ENCODE data around the gene IL36B.

The IL36B gene

DNA sequence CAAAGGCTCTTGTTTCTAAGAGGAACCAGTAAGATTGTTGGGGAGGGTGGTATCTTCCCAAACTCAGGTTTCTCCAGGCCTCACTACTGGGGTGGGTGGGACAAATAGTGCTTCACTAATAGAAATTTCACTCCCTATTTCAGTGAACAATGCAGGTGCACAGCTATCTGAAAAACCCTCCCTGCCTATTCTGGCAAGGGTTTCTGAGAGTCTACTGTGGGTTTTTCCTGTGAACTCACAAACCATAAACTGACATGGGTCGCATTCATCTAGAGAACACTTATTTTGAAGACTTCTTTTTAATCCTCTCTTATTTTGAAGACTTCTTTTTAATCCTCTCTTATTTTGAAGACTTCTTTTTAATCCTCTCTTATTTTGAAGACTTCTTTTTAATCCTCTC lies 43.0 kb downstream of the IL36B start:
- DNase-seq (ENCODE audit: low spot score), result no peak

GRCh38 chr2:113007250-113007649 lies 45.4 kb downstream of the IL36B start:
- no peak for DNase-seq (ENCODE audit: low spot score)

- no peak for DNase-seq (ENCODE audit: low spot score)
These were observed 47.6 kb downstream of the IL36B start, which contains the start of gene IL36A for GRCh38 chr2:113005030-113005509. Gene IL36A, plus strand, starts transcription at chr2:113005459. Its CDS starts 413 bp downstream, at chr2:113005872.

DNA sequence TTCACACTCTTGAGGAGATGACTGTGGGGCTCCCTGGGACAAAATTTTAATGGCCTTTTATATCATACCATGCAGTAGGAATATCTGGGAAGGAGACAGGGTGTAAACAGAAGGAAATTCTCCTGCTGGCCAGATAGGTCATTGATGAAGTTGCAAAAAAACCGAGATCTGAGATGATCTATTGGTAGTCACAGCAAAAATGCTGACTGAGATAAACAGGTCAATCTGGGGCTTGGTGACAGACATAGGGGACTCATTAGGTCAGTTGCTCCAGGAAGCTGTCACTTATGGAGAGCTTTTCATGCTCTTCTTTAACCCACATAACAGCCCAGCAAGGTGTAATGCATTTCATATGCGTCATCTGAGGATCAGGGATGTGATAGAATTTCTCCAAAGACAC lies 50.0 kb downstream of the IL36B start:
- no peak for DNase-seq (ENCODE audit: low spot score)

DNA sequence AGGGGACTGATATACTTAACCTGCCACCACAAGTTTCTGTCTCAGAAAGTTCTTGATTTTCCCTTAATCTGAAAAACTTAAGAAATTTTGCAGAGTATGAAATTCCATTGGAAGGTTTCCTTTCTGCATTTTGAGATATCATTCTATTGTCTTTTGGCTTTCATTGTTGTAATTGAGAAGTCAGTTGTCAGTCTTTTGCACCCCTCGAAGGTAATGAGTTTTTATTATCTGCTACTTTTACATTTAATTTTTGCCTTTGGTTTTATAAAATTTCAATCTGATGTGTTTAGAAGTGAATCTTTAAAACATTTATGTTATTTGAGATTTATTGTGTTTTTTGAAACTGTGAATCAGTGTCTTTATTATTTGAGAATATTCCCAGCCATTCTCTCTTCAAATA lies 52.2 kb downstream of the IL36B start:
- no peak for DNase-seq (ENCODE audit: low spot score)

DNA sequence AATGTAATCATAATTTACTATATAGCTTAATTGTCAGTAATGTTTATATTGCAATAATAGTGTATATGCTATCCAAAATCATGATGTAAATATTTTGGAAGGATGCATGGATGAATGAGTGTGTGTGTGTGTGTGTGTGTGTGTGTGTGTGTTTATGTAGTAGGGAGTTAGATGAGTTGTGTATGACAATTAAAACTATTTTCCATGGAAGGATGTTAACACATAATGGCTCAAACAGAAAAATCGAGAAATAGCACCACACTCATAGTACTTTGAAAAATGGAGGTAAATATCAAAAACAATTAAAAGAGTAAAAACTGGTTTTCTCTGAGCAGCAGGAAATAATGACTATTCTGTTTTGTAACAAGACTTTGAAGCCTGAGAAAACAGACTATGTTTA lies 55.5 kb downstream of the IL36B start:
- no peak for DNase-seq (ENCODE audit: low spot score)

GRCh38 chr2:112996635-112997034 lies 56.0 kb downstream of the IL36B start:
- DNase-seq (ENCODE audit: low spot score), result no peak

- no peak for DNase-seq (ENCODE audit: low spot score)
These were observed 57.2 kb downstream of the IL36B start for GRCh38 chr2:112995346-112995920.

DNA sequence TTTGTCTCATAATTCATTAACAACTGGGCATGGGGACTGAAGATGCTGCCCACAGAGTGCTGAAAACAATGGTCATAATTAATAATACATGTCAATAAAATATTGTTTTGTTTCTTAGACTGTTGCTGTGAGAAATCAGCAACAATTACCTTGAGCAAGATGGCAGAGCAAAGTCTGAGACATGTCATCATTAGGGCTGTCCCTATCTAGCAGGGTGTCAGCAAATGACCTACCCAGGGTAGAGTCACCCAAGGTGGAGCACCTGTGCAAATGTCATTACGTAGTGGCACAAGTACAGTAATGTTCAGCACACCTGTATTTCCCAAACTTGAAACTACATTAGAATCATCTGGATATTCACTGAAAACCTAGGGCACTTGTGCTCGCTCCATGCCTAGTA lies 58.0 kb downstream of the IL36B start:
- DNase-seq (ENCODE audit: low spot score), result no peak

DNA sequence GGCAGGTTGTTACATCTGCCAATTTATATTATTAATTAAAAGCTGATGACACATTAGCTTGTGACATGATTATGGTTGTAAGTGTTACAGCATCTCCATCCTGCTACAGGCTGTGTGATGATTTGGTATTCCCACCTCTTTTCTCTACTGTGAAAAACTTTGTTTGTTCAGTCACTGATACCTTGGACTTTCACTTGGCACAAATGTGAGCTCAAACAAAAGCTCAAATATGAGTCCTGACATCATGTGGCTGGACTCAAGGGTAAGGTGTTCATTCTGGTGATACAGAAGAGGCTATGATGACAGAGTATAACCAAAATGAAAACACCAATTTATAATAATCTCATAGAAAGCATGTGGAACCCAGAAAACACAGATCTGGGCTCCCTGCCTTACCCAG lies 58.8 kb downstream of the IL36B start:
- DNase-seq (ENCODE audit: low spot score), result no peak

DNA sequence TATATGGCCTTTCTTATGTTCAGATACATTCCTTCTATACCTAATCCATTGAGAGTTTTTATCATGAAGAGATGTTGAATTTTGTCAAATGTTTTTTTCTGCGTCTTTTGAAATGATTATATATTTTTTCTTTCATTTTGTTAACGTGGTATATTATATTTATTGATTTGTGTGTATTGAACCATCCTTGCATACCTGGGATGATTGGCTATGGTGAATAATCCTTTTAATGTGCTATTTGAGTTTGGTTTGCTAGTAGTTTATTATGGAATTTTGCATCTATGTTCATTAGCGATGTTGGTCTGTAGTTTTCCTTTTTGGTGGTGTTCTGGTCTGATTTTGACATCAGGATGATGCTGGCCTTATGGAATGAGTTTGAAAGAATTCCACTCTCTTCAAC lies 63.1 kb downstream of the IL36B start:
- DNase-seq (ENCODE audit: low spot score), result no peak

DNA sequence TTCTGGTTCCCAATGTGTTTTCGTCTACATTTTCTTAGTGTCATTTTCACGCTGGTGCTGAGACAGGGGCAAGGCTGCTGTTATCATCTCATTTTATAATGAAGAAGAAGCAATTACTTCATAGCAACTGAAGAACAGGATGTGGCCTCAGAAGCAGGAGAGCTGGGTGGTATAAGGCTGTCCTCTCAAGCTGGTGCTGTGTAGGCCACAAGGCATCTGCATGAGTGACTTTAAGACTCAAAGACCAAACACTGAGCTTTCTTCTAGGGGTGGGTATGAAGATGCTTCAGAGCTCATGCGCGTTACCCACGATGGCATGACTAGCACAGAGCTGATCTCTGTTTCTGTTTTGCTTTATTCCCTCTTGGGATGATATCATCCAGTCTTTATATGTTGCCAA lies 67.6 kb downstream of the IL36B start:
- no peak for DNase-seq (ENCODE audit: low spot score)

DNA sequence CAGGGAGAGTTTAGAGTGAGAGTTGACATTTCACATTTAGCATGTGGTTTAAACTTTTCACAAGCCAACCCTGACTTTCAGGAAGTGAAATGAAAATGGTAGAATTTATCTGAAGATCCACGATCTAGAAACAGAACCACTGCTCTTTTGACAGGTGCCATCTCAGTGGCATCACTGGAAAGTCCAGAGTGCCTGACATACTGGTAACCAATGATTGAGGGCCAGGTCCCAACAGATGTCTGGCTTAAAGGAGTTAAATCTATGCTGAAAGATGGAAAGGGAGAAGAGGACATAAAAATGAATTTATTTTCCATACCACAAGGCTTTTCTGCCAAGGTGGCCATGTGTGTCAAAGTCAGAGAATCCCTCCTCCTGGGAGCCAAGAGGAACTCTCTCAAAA lies 72.1 kb downstream of the IL36B start:
- no peak for DNase-seq (ENCODE audit: low spot score)

- no peak for DNase-seq (ENCODE audit: low spot score)
These were observed 72.9 kb downstream of the IL36B start for GRCh38 chr2:112979731-112980130.

GRCh38 chr2:112977559-112978056 lies 75.1 kb downstream of the IL36B start, which contains the start of gene IL36G:
Gene IL36G, plus strand, starts transcription at chr2:112978006. Its CDS starts 633 bp downstream, at chr2:112978639.
- DNase-seq (ENCODE audit: low spot score), result no peak

Measured in GM03348 (cell line).